H9 (cell line): ENCODE results near the gene CENPP. TPM values are rescaled to one million over a fixed set of nuclear protein-coding genes. Genes with fewer than 3 reads are reported as not detected.

Experiments used
- DNase-seq: peaks from one replicate; pipeline ENCODE4 v3.0.0-alpha.2; 2017
- H2AFZ ChIP-seq: one replicate; pipeline ENCODE4 v1.6.1; 2013; ENCODE audit warnings: mild to moderate bottlenecking, low read length, control low read depth, moderate library complexity
- H2AK5ac ChIP-seq: 2 replicates; pipeline ENCODE4 v1.6.1; 2013; ENCODE audit warnings: low read length, control low read depth, mixed read lengths; ENCODE audit not compliant: insufficient read length
- H2BK120ac ChIP-seq: one replicate; pipeline ENCODE4 v1.6.1; 2013; ENCODE audit warnings: low read depth, mild to moderate bottlenecking, low read length, control low read depth, inconsistent platforms; ENCODE audit not compliant: poor library complexity, severe bottlenecking
- H2BK12ac ChIP-seq: 2 replicates; pipeline ENCODE4 v1.6.1; 2013; ENCODE audit warnings: low read length, control low read depth, mixed read lengths, low read depth; ENCODE audit not compliant: insufficient read length
- H2BK15ac ChIP-seq: 2 replicates; pipeline ENCODE4 v1.6.1; 2013; ENCODE audit warnings: low read depth, low read length, control low read depth
- H2BK20ac ChIP-seq: one replicate; pipeline ENCODE4 v1.6.1; 2013; ENCODE audit warnings: low read depth, mild to moderate bottlenecking, low read length, control low read depth, inconsistent platforms; ENCODE audit not compliant: poor library complexity, severe bottlenecking
- H2BK5ac ChIP-seq: 2 replicates; pipeline ENCODE4 v1.6.1; 2013; ENCODE audit warnings: low read length, control low read depth, mixed read lengths; ENCODE audit not compliant: insufficient read length
- H3K14ac ChIP-seq: 2 replicates; pipeline ENCODE4 v1.6.1; 2013; ENCODE audit warnings: low read length, control low read depth; ENCODE audit not compliant: insufficient read depth
- H3K18ac ChIP-seq: 2 replicates; pipeline ENCODE4 v1.6.1; 2013; ENCODE audit warnings: low read depth, mild to moderate bottlenecking, mixed read lengths, low read length, control low read depth; ENCODE audit not compliant: insufficient read length
- H3K23ac ChIP-seq: 2 replicates; pipeline ENCODE4 v1.6.1; 2013; ENCODE audit warnings: low read length, control low read depth, mixed read lengths, low read depth; ENCODE audit not compliant: insufficient read length
- H3K23me2 ChIP-seq: 2 replicates; pipeline ENCODE4 v1.6.1; 2013; ENCODE audit warnings: low read depth, mild to moderate bottlenecking, mixed read lengths, low read length, control low read depth; ENCODE audit not compliant: insufficient read length, poor library complexity, severe bottlenecking
- H3K27ac ChIP-seq: 2 replicates; pipeline ENCODE4 v1.5.1; 2013; ENCODE audit warnings: low read length, control low read depth, mixed read lengths, low read depth; ENCODE audit not compliant: insufficient read length
- H3K27me3 ChIP-seq: 2 replicates; pipeline ENCODE4 v1.6.1; 2013; ENCODE audit warnings: low read length, control low read depth, inconsistent platforms; ENCODE audit not compliant: insufficient read depth
- H3K4ac ChIP-seq: 2 replicates; pipeline ENCODE4 v1.6.1; 2013; ENCODE audit warnings: low read depth, mild to moderate bottlenecking, control low read depth, inconsistent platforms, low read length, moderate library complexity
- H3K4me1 ChIP-seq: 2 replicates; pipeline ENCODE4 v1.6.1; 2013; ENCODE audit warnings: low read length, control low read depth, inconsistent platforms; ENCODE audit not compliant: insufficient read depth
- H3K4me2 ChIP-seq: 2 replicates; pipeline ENCODE4 v1.6.1; 2013; ENCODE audit warnings: low read length, control low read depth, mixed read lengths; ENCODE audit not compliant: insufficient read length, insufficient read depth
- H3K56ac ChIP-seq: 2 replicates; pipeline ENCODE4 v1.6.1; 2013; ENCODE audit warnings: low read depth, mild to moderate bottlenecking, mixed read lengths, low read length, control low read depth; ENCODE audit not compliant: insufficient read length
- H3K79me1 ChIP-seq: 2 replicates; pipeline ENCODE4 v1.6.1; 2013; ENCODE audit warnings: low read depth, mild to moderate bottlenecking, moderate library complexity, low read length, control low read depth, inconsistent platforms; ENCODE audit not compliant: insufficient read depth, poor library complexity, severe bottlenecking
- H3K79me2 ChIP-seq: 2 replicates; pipeline ENCODE4 v1.6.1; 2013; ENCODE audit warnings: low read length, control low read depth, inconsistent platforms; ENCODE audit not compliant: insufficient read depth
- H3K9ac ChIP-seq: 2 replicates; pipeline ENCODE4 v1.6.1; 2013; ENCODE audit warnings: low read length, control low read depth, mixed read lengths; ENCODE audit not compliant: insufficient read length; ENCODE audit errors: extremely low read depth
- H3K9me3 ChIP-seq: one replicate; pipeline ENCODE4 v1.6.1; 2013; ENCODE audit warnings: low read depth, low read length, inconsistent platforms; ENCODE audit not compliant: control insufficient read depth
- H3T11ph ChIP-seq: one replicate; pipeline ENCODE4 v1.6.1; 2013; ENCODE audit warnings: mild to moderate bottlenecking, low read length, control low read depth, inconsistent platforms
- H4K20me1 ChIP-seq: one replicate; pipeline ENCODE4 v1.6.1; 2013; ENCODE audit not compliant: control insufficient read depth, insufficient read length, insufficient read depth
- H4K5ac ChIP-seq: 2 replicates; pipeline ENCODE4 v1.6.1; 2013; ENCODE audit warnings: low read depth, mild to moderate bottlenecking, mixed read lengths, low read length, control low read depth; ENCODE audit not compliant: insufficient read length
- H4K8ac ChIP-seq: replicated peaks from 2 replicates; pipeline ENCODE4 v1.6.1; 2013; ENCODE audit warnings: low read length, control low read depth, mixed read lengths, low read depth; ENCODE audit not compliant: insufficient read length
- H4K91ac ChIP-seq: 2 replicates; pipeline ENCODE4 v1.6.1; 2013; ENCODE audit warnings: low read depth, mild to moderate bottlenecking, moderate library complexity, mixed read lengths, low read length, control low read depth; ENCODE audit not compliant: insufficient read length
- H3K27ac Mint-ChIP-seq, 3 experiments: 2 replicates in 2 of 3; 3 replicates in 1 of 3; pipeline ENCODE4 v1.8.0; 2020 to 2021; ENCODE audit warnings: mixed read lengths in 3 of 3, mild to moderate bottlenecking in 1 of 3, moderate library complexity in 1 of 3
- H3K27me3 Mint-ChIP-seq: 2 replicates; pipeline ENCODE4 v1.8.0; 2021; ENCODE audit warnings: low read depth, mild to moderate bottlenecking, moderate library complexity, mixed read lengths
- H3K36me3 Mint-ChIP-seq, 3 experiments: 2 replicates in 2 of 3; 3 replicates in 1 of 3; pipeline ENCODE4 v1.8.0; 2020 to 2021; ENCODE audit warnings: low read depth in 3 of 3, mixed read lengths in 3 of 3; ENCODE audit not compliant: insufficient read depth in 1 of 3
- H3K4me1 Mint-ChIP-seq, 2 experiments: 2 replicates each; pipeline ENCODE4 v1.8.0; 2020; ENCODE audit warnings: mixed read lengths in 2 of 2
- H3K4me3 Mint-ChIP-seq, 2 experiments: 2 replicates in 1 of 2; 3 replicates in 1 of 2; pipeline ENCODE4 v1.8.0; 2020 to 2021; ENCODE audit warnings: mild to moderate bottlenecking in 2 of 2, mixed read lengths in 2 of 2, moderate library complexity in 1 of 2
- H3K9me3 Mint-ChIP-seq, 2 experiments: 2 replicates in 1 of 2; 3 replicates in 1 of 2; pipeline ENCODE4 v1.8.0; 2020; ENCODE audit warnings: mild to moderate bottlenecking in 2 of 2, mixed read lengths in 2 of 2, moderate library complexity in 1 of 2
- total RNA-seq: library from RNA; stranded (reverse); gene quantifications from 2 replicates; pipeline ENCODE4 v1.2.1, GENCODE V29; 2021
- TF ChIP-seq, protein P1 (sequence below): fragments of 200-600 bp; sonication (generic); conservative IDR thresholded peaks from 3 replicates; pipeline ENCODE4 v1.8.0; 2021; ENCODE audit warnings: antibody characterized with exemption, mild to moderate bottlenecking

Gene CENPP
- total RNA-seq, 1 experiment from 2014 or later, result 9.1 TPM

DNA sequence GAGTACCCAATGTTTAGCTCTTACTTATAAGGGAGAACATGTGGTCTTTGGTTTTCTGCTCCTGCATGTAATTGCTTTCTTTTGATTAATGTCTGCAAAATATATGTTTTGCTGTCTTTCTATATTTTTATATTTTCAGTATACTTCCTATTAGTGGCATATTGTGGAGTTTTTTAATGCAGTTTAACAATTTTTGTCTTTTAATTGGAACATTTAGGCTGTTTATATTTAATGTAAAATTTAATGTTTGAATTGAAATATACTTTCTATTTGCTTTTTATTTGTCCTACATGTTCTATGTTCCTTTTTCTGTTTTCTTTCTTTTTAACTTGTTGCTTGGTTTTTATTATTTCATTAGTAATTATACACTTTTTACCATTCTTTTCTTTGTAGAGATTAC lies 205.1 kb downstream of the CENPP start:
- Histone ChIP-seq H3K56ac (no peak overlapping the region), H3K23ac (no peak overlapping the region), H3K9me3 (no peaks in the 10 kb centered on the region), H3K4me2 (no peak overlapping the region), H2BK20ac (no peak overlapping the region), H2AK5ac (no peak overlapping the region), H4K20me1 (no peaks in the 10 kb centered on the region), H4K5ac (no peak overlapping the region), H3K9ac (no peak overlapping the region), H3K27me3 (no peaks in the 10 kb centered on the region), H3K4ac (no peak overlapping the region), H3K79me1 (no peaks in the 10 kb centered on the region), H4K91ac (no peak overlapping the region), H3K4me1 (no peaks in the 10 kb centered on the region), H3T11ph (no peak overlapping the region), H2BK12ac (no peak overlapping the region), H3K18ac (no peak overlapping the region), H2AFZ (no peak overlapping the region), H3K23me2 (no peaks in the 10 kb centered on the region), H3K79me2 (no peaks in the 10 kb centered on the region), H3K14ac (no peak overlapping the region), H2BK5ac (no peak overlapping the region), H4K8ac (no peak overlapping the region), H3K27ac (no peak overlapping the region), H2BK15ac (no peak overlapping the region), H2BK120ac (no peak overlapping the region)
- Mint-ChIP-seq H3K4me1 (peaks cover 0 to 11% of the 10 kb centered on the region in 2 experiments; a peak in 1 of 4 replicates), H3K27me3 (no peaks in the 10 kb centered on the region), H3K36me3 (no peaks in the 10 kb centered on the region), H3K4me3 (no peak overlapping the region), H3K9me3 (no peaks in the 10 kb centered on the region), H3K27ac (no peak overlapping the region)
- TF ChIP-seq, protein P1, sequence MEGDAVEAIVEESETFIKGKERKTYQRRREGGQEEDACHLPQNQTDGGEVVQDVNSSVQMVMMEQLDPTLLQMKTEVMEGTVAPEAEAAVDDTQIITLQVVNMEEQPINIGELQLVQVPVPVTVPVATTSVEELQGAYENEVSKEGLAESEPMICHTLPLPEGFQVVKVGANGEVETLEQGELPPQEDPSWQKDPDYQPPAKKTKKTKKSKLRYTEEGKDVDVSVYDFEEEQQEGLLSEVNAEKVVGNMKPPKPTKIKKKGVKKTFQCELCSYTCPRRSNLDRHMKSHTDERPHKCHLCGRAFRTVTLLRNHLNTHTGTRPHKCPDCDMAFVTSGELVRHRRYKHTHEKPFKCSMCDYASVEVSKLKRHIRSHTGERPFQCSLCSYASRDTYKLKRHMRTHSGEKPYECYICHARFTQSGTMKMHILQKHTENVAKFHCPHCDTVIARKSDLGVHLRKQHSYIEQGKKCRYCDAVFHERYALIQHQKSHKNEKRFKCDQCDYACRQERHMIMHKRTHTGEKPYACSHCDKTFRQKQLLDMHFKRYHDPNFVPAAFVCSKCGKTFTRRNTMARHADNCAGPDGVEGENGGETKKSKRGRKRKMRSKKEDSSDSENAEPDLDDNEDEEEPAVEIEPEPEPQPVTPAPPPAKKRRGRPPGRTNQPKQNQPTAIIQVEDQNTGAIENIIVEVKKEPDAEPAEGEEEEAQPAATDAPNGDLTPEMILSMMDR, result no peak
- DNase-seq, result no peak
